SK-N-SH treated with all-trans-retinoic acid at 6 μM for 48 hours (cell line): ENCODE data around the gene TMEM52B.

Experiments used
- ATAC-seq: fragments of 200-7000 bp; cut with Tn5 transposase; 3 replicates; pipeline ENCODE4 v1.9.1; 2020; ENCODE audit warnings: mild to moderate bottlenecking, moderate library complexity
- ARNTL ChIP-seq: fragments of 450-650 bp; formaldehyde crosslinking; IDR thresholded peaks from 2 replicates; pipeline ENCODE4 v1.5.0; 2020; ENCODE audit warnings: low read depth, mild to moderate bottlenecking, moderate library complexity, borderline replicate concordance
- BACH2 ChIP-seq: fragments of 250-450 bp; sonication (Bioruptor Pico); IDR thresholded peaks from 2 replicates; pipeline ENCODE4 v1.9.0; 2021; ENCODE audit warnings: mild to moderate bottlenecking, borderline replicate concordance
- CSDC2 ChIP-seq: fragments of 250-450 bp; sonication (Bioruptor Pico); IDR thresholded peaks from 2 replicates; pipeline ENCODE4 v1.5.0; 2020; ENCODE audit warnings: mild to moderate bottlenecking, moderate library complexity
- ESRRG ChIP-seq: fragments of 250-450 bp; sonication (Bioruptor Pico); IDR thresholded peaks from 2 replicates; pipeline ENCODE4 v1.6.1; 2021; ENCODE audit warnings: mild to moderate bottlenecking
- GLIS3 ChIP-seq: fragments of 250-450 bp; sonication (Bioruptor Pico); IDR thresholded peaks from 2 replicates; pipeline ENCODE4 v1.5.0; 2020; ENCODE audit warnings: mild to moderate bottlenecking, moderate library complexity
- ISL1 ChIP-seq: fragments of 250-450 bp; sonication (Bioruptor Pico); IDR thresholded peaks from 2 replicates; pipeline ENCODE4 v2.1.2; 2022; ENCODE audit warnings: mild to moderate bottlenecking, moderate library complexity
- OSR1 ChIP-seq: fragments of 250-450 bp; sonication (Bioruptor Pico); IDR thresholded peaks from 2 replicates; pipeline ENCODE4 v1.8.0; 2022; ENCODE audit warnings: moderate library complexity, mild to moderate bottlenecking, inconsistent platforms
- PPARA ChIP-seq: fragments of 250-450 bp; sonication (Bioruptor Pico); IDR thresholded peaks from 2 replicates; pipeline ENCODE4 v1.5.0; 2020; ENCODE audit warnings: mild to moderate bottlenecking, borderline replicate concordance
- RARB ChIP-seq: fragments of 250-450 bp; sonication (Bioruptor Pico); IDR thresholded peaks from 2 replicates; pipeline ENCODE4 v1.8.0; 2021; ENCODE audit warnings: mild to moderate bottlenecking, moderate library complexity
- TCF4 ChIP-seq: fragments of 250-450 bp; sonication (Bioruptor Pico); IDR thresholded peaks from 2 replicates; pipeline ENCODE4 v1.8.0; 2021; ENCODE audit warnings: mild to moderate bottlenecking, moderate library complexity, borderline replicate concordance
- TOX ChIP-seq: fragments of 250-450 bp; sonication (Bioruptor Pico); IDR thresholded peaks from 2 replicates; pipeline ENCODE4 v1.8.0; 2021; ENCODE audit warnings: mild to moderate bottlenecking, moderate library complexity, borderline replicate concordance
- ZC3H10 ChIP-seq: fragments of 250-450 bp; sonication (Bioruptor Pico); IDR thresholded peaks from 2 replicates; pipeline ENCODE4 v1.5.1; 2021; ENCODE audit warnings: mild to moderate bottlenecking, moderate library complexity
- ZFP3 ChIP-seq: fragments of 250-450 bp; sonication (Bioruptor Pico); IDR thresholded peaks from 2 replicates; pipeline ENCODE4 v1.5.0; 2020; ENCODE audit warnings: mild to moderate bottlenecking, moderate library complexity
- ZFP30 ChIP-seq: fragments of 450-650 bp; formaldehyde crosslinking; IDR thresholded peaks from 2 replicates; pipeline ENCODE4 v1.5.0; 2022; ENCODE audit warnings: mild to moderate bottlenecking, moderate library complexity
- ZNF565 ChIP-seq: fragments of 450-650 bp; formaldehyde crosslinking; conservative IDR thresholded peaks from 2 replicates; pipeline ENCODE4 v1.5.0; 2020; ENCODE audit warnings: low read depth, mild to moderate bottlenecking, moderate library complexity
- ZNF70 ChIP-seq: fragments of 450-650 bp; formaldehyde crosslinking; IDR thresholded peaks from 2 replicates; pipeline ENCODE4 v1.5.0; 2020; ENCODE audit warnings: mild to moderate bottlenecking, moderate library complexity
- ZNF8 ChIP-seq: fragments of 450-650 bp; formaldehyde crosslinking; IDR thresholded peaks from 2 replicates; pipeline ENCODE4 v1.5.0; 2020; ENCODE audit warnings: mild to moderate bottlenecking, moderate library complexity
- TF ChIP-seq, protein P1 (sequence below): fragments of 250-450 bp; sonication (Bioruptor Pico); IDR thresholded peaks from 2 replicates; pipeline ENCODE4 v1.5.0; 2020; ENCODE audit warnings: mild to moderate bottlenecking, moderate library complexity
- TF ChIP-seq, protein P2 (sequence below): fragments of 250-450 bp; sonication (Bioruptor Pico); IDR thresholded peaks from 2 replicates; pipeline ENCODE4 v1.5.1; 2020; ENCODE audit warnings: low read depth, mild to moderate bottlenecking, moderate library complexity
- TF ChIP-seq, protein P3 (sequence below): fragments of 250-450 bp; sonication (Bioruptor Pico); IDR thresholded peaks from 2 replicates; pipeline ENCODE4 v1.5.1; 2021; ENCODE audit warnings: mild to moderate bottlenecking, moderate library complexity
- TF ChIP-seq, protein P4 (sequence below): fragments of 250-450 bp; sonication (Bioruptor Pico); IDR thresholded peaks from 2 replicates; pipeline ENCODE4 v1.8.0; 2021; ENCODE audit warnings: low read depth, mild to moderate bottlenecking, moderate library complexity, borderline replicate concordance
- TF ChIP-seq, protein P5 (sequence below): fragments of 250-450 bp; sonication (Bioruptor Pico); IDR thresholded peaks from 2 replicates; pipeline ENCODE4 v1.8.0; 2020; ENCODE audit warnings: mild to moderate bottlenecking, moderate library complexity, borderline replicate concordance

The TMEM52B gene

DNA sequence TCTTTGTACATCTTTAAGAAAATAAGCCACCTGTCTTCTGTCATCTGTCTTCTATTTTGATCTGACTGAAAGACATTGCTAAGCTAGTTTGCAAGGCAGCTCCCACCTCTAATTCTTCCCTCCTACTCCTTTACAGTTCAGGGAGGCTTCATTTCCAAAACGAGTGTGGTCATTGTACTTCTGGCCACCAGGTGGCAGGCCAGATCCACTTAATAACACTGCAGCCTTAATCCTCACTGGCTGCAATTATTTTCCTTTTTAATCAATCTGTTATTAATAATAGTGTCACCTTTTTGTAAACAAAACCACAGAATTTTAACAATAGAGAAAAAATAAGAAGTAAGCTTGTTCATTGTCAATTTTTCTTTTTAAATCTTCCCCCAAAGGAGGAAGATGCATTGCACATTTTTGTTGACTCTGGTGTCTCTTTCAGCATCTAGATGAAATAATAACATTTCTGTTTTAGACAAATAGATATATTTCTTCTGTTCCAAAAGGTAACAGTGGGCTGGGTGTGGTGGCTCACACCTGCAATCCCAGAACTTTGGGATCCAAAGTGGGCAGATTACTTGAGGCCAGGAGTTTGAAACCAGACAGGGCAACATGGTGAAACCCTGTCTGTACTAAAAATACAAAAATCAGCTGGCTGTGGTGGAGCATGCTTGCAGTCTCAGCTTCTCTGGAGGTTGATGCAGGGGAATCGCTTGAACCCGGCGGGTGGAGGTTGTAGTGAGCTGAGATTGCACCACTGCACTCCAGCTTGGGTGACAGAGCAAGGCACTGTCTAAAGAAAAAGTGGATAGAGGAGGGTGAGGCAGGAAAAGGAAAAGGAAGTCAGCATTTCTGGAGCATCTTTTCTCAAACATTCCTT, 57.2 kb downstream of the TMEM52B start (continued):
- no peak for TF ChIP-seq BACH2
- TF ChIP-seq, protein P1, sequence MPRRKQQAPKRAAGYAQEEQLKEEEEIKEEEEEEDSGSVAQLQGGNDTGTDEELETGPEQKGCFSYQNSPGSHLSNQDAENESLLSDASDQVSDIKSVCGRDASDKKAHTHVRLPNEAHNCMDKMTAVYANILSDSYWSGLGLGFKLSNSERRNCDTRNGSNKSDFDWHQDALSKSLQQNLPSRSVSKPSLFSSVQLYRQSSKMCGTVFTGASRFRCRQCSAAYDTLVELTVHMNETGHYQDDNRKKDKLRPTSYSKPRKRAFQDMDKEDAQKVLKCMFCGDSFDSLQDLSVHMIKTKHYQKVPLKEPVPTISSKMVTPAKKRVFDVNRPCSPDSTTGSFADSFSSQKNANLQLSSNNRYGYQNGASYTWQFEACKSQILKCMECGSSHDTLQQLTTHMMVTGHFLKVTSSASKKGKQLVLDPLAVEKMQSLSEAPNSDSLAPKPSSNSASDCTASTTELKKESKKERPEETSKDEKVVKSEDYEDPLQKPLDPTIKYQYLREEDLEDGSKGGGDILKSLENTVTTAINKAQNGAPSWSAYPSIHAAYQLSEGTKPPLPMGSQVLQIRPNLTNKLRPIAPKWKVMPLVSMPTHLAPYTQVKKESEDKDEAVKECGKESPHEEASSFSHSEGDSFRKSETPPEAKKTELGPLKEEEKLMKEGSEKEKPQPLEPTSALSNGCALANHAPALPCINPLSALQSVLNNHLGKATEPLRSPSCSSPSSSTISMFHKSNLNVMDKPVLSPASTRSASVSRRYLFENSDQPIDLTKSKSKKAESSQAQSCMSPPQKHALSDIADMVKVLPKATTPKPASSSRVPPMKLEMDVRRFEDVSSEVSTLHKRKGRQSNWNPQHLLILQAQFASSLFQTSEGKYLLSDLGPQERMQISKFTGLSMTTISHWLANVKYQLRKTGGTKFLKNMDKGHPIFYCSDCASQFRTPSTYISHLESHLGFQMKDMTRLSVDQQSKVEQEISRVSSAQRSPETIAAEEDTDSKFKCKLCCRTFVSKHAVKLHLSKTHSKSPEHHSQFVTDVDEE (CRISPR knock-in tag) = no peak
- no peak for TF ChIP-seq ESRRG (CRISPR knock-in tag)
- TF ChIP-seq, protein P2, sequence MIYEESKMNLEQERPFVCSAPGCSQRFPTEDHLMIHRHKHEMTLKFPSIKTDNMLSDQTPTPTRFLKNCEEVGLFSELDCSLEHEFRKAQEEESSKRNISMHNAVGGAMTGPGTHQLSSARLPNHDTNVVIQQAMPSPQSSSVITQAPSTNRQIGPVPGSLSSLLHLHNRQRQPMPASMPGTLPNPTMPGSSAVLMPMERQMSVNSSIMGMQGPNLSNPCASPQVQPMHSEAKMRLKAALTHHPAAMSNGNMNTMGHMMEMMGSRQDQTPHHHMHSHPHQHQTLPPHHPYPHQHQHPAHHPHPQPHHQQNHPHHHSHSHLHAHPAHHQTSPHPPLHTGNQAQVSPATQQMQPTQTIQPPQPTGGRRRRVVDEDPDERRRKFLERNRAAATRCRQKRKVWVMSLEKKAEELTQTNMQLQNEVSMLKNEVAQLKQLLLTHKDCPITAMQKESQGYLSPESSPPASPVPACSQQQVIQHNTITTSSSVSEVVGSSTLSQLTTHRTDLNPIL = no peak
- no peak for TF ChIP-seq ZC3H10 (CRISPR knock-in tag)
- TF ChIP-seq ZFP30 (CRISPR knock-in tag) = no peak
- no peak for TF ChIP-seq TCF4 (CRISPR knock-in tag)
- no peak for TF ChIP-seq TOX (CRISPR knock-in tag)
- TF ChIP-seq GLIS3 = no peak

DNA sequence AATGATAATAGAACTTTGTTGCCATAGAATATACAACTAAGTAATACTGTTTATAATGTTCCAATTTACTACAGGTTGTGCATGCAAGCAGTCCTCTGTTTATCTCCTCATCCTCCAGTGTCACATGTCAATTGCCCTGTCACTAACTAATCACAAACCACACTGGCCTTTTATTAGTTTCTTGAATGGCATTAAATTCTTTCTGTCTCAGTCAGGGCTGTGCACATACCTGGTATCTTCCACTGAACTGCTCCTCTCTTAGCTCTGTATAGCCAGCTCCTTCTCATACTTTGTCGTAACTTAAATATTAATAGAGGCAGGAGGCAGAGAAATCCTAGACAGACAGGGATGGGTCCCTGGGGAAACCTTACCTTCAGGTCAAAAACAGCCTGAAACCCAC, 57.9 kb downstream of the TMEM52B start:
- TF ChIP-seq ZFP3 (CRISPR knock-in tag) (no peak), ZC3H10 (CRISPR knock-in tag) (no peak), ISL1 (CRISPR knock-in tag) (no peak), ARNTL (CRISPR knock-in tag) (no peak), ESRRG (CRISPR knock-in tag) (no peak), BACH2 (no peak), ZNF70 (CRISPR knock-in tag) (no peak)
- TF ChIP-seq, protein P2 = no peak
- TF ChIP-seq, protein P1 (CRISPR knock-in tag) = no peak
- TF ChIP-seq, protein P3, sequence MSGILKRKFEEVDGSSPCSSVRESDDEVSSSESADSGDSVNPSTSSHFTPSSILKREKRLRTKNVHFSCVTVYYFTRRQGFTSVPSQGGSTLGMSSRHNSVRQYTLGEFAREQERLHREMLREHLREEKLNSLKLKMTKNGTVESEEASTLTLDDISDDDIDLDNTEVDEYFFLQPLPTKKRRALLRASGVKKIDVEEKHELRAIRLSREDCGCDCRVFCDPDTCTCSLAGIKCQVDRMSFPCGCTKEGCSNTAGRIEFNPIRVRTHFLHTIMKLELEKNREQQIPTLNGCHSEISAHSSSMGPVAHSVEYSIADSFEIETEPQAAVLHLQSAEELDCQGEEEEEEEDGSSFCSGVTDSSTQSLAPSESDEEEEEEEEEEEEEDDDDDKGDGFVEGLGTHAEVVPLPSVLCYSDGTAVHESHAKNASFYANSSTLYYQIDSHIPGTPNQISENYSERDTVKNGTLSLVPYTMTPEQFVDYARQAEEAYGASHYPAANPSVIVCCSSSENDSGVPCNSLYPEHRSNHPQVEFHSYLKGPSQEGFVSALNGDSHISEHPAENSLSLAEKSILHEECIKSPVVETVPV (CRISPR knock-in tag) = no peak

DNA sequence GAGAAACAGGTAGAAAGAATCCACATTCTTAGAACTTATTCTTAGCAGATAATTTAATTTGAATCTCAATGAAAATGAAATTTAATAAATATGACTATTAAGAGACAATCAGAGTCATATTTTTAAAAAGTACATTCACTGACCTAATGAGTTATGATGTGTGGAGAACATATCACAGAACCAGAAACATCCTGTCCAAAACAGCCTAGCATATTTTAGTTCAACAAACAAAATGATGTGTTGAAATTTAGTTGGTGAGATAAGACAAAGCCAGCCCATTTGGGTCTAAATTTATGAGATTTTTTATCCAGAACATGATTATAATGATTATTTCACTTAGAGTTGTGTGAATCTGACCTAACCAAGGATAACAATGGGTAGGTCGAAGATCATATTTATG, 59.7 kb downstream of the TMEM52B start:
- no peak for ATAC-seq
- TF ChIP-seq, protein P4, sequence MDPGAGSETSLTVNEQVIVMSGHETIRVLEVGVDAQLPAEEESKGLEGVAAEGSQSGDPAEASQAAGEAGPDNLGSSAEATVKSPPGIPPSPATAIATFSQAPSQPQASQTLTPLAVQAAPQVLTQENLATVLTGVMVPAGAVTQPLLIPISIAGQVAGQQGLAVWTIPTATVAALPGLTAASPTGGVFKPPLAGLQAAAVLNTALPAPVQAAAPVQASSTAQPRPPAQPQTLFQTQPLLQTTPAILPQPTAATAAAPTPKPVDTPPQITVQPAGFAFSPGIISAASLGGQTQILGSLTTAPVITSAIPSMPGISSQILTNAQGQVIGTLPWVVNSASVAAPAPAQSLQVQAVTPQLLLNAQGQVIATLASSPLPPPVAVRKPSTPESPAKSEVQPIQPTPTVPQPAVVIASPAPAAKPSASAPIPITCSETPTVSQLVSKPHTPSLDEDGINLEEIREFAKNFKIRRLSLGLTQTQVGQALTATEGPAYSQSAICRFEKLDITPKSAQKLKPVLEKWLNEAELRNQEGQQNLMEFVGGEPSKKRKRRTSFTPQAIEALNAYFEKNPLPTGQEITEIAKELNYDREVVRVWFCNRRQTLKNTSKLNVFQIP (CRISPR knock-in tag) = no peak
- TF ChIP-seq ZFP30 (CRISPR knock-in tag) = no peak
- TF ChIP-seq OSR1 (CRISPR knock-in tag) = no peak
- no peak for TF ChIP-seq ZNF8 (CRISPR knock-in tag)
- TF ChIP-seq TCF4 (CRISPR knock-in tag) = no peak
- TF ChIP-seq, protein P5, sequence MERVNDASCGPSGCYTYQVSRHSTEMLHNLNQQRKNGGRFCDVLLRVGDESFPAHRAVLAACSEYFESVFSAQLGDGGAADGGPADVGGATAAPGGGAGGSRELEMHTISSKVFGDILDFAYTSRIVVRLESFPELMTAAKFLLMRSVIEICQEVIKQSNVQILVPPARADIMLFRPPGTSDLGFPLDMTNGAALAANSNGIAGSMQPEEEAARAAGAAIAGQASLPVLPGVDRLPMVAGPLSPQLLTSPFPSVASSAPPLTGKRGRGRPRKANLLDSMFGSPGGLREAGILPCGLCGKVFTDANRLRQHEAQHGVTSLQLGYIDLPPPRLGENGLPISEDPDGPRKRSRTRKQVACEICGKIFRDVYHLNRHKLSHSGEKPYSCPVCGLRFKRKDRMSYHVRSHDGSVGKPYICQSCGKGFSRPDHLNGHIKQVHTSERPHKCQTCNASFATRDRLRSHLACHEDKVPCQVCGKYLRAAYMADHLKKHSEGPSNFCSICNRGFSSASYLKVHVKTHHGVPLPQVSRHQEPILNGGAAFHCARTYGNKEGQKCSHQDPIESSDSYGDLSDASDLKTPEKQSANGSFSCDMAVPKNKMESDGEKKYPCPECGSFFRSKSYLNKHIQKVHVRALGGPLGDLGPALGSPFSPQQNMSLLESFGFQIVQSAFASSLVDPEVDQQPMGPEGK = no peak
- no peak for TF ChIP-seq RARB (CRISPR knock-in tag)
- no peak for TF ChIP-seq BACH2
- TF ChIP-seq CSDC2 (CRISPR knock-in tag) = no peak
- TF ChIP-seq ISL1 (CRISPR knock-in tag) = no peak
- no peak for TF ChIP-seq ZNF565 (CRISPR knock-in tag)
- TF ChIP-seq PPARA (CRISPR knock-in tag) = no peak
- TF ChIP-seq ARNTL (CRISPR knock-in tag) = no peak
- TF ChIP-seq TOX (CRISPR knock-in tag) = no peak
- TF ChIP-seq ZC3H10 (CRISPR knock-in tag) = no peak

More for the DNA sequence above, 57.9 kb downstream of the TMEM52B start:
- no peak for ATAC-seq
